ENCODE data around the gene PLXNA2.

DNA sequence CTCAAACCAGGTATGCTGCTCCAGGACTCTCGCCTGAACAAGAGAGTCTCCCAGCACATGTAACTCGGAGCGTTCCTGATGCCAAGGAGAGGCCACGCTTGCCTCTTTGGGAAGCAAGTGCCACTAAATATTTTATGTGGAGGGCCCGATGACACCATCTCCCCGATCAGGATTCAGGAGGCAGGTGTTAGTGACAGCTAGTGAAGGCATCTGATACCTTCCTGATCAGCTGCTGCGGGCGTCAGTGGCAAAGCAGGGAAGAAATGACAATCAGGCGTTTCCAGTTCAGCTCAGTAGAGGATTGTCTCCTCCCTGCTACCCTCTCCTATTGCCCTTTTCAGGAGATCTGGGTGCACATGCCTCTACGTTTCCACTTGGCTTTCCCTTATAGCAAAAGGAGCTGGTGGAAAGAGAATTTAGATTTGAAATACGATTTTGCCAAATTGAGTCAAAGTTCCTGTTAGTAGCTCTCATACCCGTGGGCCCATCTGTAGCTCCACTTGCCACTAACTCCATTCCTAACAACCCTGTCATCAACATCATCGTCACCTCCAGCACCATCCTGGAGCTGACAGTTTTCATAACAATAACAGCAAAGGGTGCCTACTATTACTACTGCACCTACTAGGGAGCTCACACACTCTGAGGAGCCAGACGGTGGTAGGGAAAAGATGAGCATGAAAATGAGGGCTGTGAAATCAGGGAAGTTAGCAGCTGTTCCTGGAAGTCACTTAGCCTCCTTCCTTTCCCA, 21.6 kb downstream of the PLXNA2 start:
- no peak for TF ChIP-seq POLR2AphosphoS5 (IDR thresholded peaks at IDR 0.05; ENCODE audit: low read depth, low read length)
- TF ChIP-seq POLR2A (IDR thresholded peaks at IDR 0.05; ENCODE audit: low read depth, low read length) = no peak

All from GM12892 (cell line).